ENCODE data around the gene TRAK1. TPM values are rescaled to one million over a fixed set of nuclear protein-coding genes. Genes with fewer than 3 reads are reported as not detected.

Gene TRAK1
- total and polyA plus RNA-seq, 2 of the 4 experiments (the other 2 are of a cell fraction) = 25.6 to 28.1 TPM

DNA sequence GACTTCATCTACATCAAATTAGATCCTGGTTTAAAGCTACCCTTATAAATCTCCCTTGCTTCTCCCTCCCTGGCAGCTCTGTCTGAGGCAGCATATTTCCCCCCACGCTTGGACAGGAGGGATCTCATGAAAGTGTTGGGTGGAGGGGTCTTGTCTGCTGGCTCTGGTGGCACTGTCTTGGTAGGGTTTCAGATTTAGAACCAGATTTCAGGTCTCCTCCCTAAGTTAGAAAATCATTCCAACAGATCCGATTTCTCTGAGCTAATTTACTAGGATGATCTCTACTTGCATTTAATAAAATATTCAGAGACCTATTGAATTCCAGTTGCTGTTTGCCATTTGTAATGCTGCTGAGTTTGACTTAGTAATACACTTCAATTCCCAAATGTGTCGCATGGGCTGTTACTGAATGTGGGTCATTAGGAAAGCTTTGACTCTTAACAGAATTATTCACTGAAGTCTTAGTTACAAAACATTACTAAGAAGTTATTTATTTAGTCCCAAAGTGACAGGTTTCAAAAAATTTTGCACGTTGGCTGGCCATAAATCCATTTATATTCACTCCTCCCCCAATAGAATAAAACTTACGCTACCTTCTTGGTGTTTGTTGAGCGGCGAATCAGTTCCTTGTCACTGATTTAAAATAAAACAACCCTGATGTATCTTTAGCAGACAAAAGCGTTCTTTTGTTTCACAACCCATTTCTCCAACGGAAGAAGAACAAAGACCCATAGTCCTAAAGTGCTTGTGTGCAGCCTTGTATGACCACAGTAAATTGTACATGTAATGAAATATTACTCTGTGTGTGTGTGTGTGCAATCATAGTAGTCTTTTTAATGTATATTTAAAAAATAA, 84.5 kb downstream of the TRAK1 start:
- Histone ChIP-seq H3K79me1 (ENCODE audit: low read depth in 1 of 2, low read length in 2 of 2) (peaks cover 6 to 41% of the 10 kb centered on the region in 2 experiments; a peak in 3 of 4 replicates), H4K5ac (ENCODE audit: low read depth, low read length) (no peak overlapping the region), H3K23ac (ENCODE audit: low read depth, low read length) (no peak overlapping the region), H2BK20ac (ENCODE audit: low read depth, low read length) (no peak overlapping the region), H3K4me1 (ENCODE audit: control insufficient read depth, insufficient read depth, low read length) (peaks cover 4% of the 10 kb centered on the region), H3K36me3 (ENCODE audit: control insufficient read depth, insufficient read depth, low read length) (0 out of 2 replicates have a peak, but pooled peaks cover 1% of the 10 kb centered on the region), H3K27ac (ENCODE audit: insufficient read depth, low read length) (no peak overlapping the region), H3K27me3 (ENCODE audit: control insufficient read depth, insufficient read depth, low read length) (no peaks in the 10 kb centered on the region), H3K56ac (ENCODE audit: extremely low read depth, insufficient read depth, low read length) (no peak overlapping the region), H3K4me3 (ENCODE audit: insufficient read depth, low read depth, low read length) (no peak overlapping the region), H3K9me3 (ENCODE audit: control insufficient read depth, insufficient read depth, low read length) (no peaks in the 10 kb centered on the region), H4K91ac (ENCODE audit: insufficient read depth, low read depth, low read length) (no peak overlapping the region), H3K14ac (replicated peaks; ENCODE audit: low read depth, low read length) (no peak overlapping the region), H3K9ac (ENCODE audit: low read depth, low read length) (no peak overlapping the region), H4K8ac (ENCODE audit: low read depth in 2 of 2, low read length in 2 of 2) (no peak overlapping the region), H4K20me1 (ENCODE audit: insufficient read depth, low read length) (peaks cover 9% of the 10 kb centered on the region), H2AK5ac (ENCODE audit: low read depth, low read length) (no peak overlapping the region), H3K4me2 (ENCODE audit: low read depth, low read length) (no peak overlapping the region), H2AK9ac (replicated peaks; ENCODE audit: low read depth, low read length, poor library complexity) (no peak overlapping the region), H3K4ac (ENCODE audit: low read depth, low read length) (no peak overlapping the region), H3K9me1 (ENCODE audit: insufficient read depth, low read length) (peaks cover 11% of the 10 kb centered on the region), H3K18ac (ENCODE audit: low read depth, low read length) (no peak overlapping the region), H2BK15ac (ENCODE audit: low read depth, low read length) (no peak overlapping the region), H2BK120ac (ENCODE audit: low read depth, low read length) (no peak overlapping the region), H2BK5ac (ENCODE audit: low read depth, low read length, poor library complexity, severe bottlenecking) (no peak overlapping the region), H2AFZ (replicated peaks; ENCODE audit: low read length, poor library complexity) (no peak overlapping the region)
- ChIA-PET POLR2A (ENCODE audit: unreplicated experiment) (no interaction called here), CTCF (no interaction called here)
- intact Hi-C loops (cut with micrococcal nuclease) (no loop called here), in situ Hi-C loops (cut with MboI; ENCODE audit: low sequenced_read_pairs) (no loop called here), dilution Hi-C loops (cut with HindIII; ENCODE audit: low sequenced_read_pairs, unreplicated experiment) (no loop called here)
- DNase-seq = no peak
- ATAC-seq (ENCODE audit: low read depth) = no peak
- no TSS peak for BruUV-seq (replicated peaks)
- no peak for TF ChIP-seq BHLHE40 (IDR thresholded peaks at IDR 0.05; ENCODE audit: low read depth, low read length)
- WGBS, 2 experiments (ENCODE audit: extremely low coverage in 2 of 2, insufficient read length in 1 of 2) = no CpG with 5 or more reads among the region's 9 CpGs
